Breast epithelium (tissue), 3 donors: ENCODE measurements around the gene DHX32.

Experiments used
- POLR2A ChIP-seq: fragments of 450-650 bp; IDR thresholded peaks from one replicate; pipeline ENCODE4 v1.6.1; 2016; ENCODE audit warnings: antibody characterized with exemption, mild to moderate bottlenecking, moderate library complexity
- POLR2AphosphoS5 ChIP-seq, 3 donors: sonication (generic); formaldehyde crosslinking; IDR thresholded peaks; one replicate each; pipeline ENCODE4 v1.6.1; 2017; ENCODE audit warnings: antibody characterized with exemption in 3 of 3
- TF ChIP-seq, protein P1 (sequence below), 3 donors: fragments of 450-650 bp; IDR thresholded peaks; one replicate each; pipeline ENCODE4 v1.5.1; 2016 to 2017; ENCODE audit warnings: antibody characterized with exemption in 3 of 3, mild to moderate bottlenecking in 3 of 3, moderate library complexity in 3 of 3

DNA sequence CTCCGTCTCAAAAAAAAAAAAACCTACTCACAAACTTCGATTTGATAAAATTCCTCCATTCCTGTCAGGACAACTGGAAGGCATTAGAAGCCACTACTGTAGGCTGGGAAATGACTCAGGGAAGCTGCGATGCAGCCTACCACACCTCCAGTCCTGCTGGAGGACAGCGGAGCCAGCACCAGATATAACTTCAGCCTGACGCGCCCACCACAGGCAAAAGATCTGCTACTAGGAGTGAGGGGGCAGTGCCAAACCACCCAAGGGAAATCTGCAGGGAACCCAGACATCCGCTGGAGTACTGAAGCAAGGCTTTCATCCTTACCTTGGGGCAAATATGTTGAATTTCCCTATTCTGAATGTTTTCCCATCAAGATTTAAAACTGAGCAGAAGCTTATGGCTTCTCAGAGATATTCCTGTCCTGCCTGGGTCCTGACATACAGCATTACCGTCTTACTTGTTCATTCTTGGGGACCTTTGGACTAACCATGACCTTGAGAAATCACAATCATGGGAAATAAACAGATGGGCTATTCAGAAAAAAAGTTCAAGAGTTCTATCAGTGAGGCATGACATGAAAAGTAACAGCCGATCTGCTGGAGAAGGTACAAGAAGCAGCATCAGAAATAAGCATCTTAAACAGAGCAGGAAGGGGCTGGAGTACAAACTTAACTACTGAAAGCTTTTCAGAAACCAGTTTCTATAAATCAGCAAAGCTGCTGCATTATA, 37.3 kb downstream of the DHX32 start:
- TF ChIP-seq, protein P1, sequence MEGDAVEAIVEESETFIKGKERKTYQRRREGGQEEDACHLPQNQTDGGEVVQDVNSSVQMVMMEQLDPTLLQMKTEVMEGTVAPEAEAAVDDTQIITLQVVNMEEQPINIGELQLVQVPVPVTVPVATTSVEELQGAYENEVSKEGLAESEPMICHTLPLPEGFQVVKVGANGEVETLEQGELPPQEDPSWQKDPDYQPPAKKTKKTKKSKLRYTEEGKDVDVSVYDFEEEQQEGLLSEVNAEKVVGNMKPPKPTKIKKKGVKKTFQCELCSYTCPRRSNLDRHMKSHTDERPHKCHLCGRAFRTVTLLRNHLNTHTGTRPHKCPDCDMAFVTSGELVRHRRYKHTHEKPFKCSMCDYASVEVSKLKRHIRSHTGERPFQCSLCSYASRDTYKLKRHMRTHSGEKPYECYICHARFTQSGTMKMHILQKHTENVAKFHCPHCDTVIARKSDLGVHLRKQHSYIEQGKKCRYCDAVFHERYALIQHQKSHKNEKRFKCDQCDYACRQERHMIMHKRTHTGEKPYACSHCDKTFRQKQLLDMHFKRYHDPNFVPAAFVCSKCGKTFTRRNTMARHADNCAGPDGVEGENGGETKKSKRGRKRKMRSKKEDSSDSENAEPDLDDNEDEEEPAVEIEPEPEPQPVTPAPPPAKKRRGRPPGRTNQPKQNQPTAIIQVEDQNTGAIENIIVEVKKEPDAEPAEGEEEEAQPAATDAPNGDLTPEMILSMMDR (IDR thresholded peaks at IDR 0.05): no peak
- TF ChIP-seq POLR2A: no peak
- TF ChIP-seq POLR2AphosphoS5 (IDR thresholded peaks at IDR 0.05): no peak
